NCI-H526 (cell line): Measurements from ENCODE around the gene ZNF587.
"Not testable (repeated sequence)": the region's sequence is repeated elsewhere in the genome, so short reads cannot be mapped to it uniquely, and the experiment has no call there.

Experiments
- DNase-seq, 2 experiments: peaks; one replicate each; lab custom pipeline; 2025; lab: John Stamatoyannopoulos, UW

Gene ZNF587

DNA sequence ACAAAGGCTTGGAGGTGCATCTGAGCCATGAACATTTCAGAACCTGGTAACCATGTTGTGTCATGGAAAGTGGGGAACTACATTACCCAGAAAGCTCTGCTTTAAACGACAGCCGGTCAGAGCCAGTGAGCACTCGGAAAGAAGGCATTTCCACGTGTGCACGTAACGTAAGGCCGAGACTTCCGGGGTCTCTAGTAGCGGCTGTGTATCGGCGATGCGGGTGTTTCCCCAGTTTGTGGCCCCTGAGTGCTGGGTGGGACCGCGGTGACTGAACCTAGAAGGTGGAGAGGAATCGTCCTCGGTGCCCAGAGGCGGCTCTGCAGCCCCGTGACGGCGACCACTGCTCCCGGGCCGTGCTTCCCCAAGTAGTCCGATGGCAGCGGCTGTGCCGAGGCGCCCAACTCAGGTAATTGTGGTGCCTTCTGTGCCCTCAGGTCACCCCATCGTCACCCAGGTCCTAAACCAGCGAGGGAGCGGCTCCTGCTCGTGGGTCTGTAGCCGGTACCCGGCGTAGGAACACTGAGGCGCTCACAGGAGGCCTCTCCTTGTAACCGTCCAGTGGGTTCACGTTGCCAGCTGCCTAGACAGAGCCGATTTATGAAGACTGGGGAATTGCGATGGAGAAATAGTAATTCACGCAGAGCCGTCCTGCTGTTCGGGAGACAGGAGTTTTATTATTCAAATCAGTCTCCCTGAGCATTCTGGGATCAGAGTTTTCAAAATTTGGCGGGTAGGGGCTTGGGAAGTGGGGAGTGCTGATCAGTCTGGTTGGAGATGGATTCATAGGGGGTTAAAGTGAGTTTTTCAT, at the start of gene ZNF587:
Gene ZNF587, plus strand, starts transcription at position 194 of the 808 bp plus-strand sequence. Its CDS starts 180 bp downstream, at position 374.
- DNase-seq = peak; percentile 66 to 88

GRCh38 chr19:57800696-57801095, 49.0 kb upstream of the ZNF587 start:
- no peak for DNase-seq

GRCh38 chr19:57802269-57802668, 47.4 kb upstream of the ZNF587 start:
- DNase-seq = no peak

DNA sequence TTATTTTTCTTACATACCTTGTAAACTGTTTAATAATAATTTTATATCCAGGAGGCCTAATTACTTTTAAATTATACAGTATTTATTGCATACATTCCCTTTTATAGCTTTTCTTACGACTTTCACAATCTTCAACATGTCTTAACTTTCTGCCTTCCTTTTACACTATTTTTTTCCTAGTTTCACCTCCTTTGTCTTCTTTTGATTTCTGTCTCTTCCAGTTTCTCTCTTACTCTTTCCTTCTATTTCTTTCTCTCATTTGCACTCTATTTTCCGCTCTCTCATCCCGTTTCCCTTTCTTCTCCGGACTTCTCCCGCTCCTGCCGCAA, 46.4 kb upstream of the ZNF587 start:
- no peak for DNase-seq

GRCh38 chr19:57803594-57804325, 45.9 kb upstream of the ZNF587 start:
- no peak for DNase-seq

DNA sequence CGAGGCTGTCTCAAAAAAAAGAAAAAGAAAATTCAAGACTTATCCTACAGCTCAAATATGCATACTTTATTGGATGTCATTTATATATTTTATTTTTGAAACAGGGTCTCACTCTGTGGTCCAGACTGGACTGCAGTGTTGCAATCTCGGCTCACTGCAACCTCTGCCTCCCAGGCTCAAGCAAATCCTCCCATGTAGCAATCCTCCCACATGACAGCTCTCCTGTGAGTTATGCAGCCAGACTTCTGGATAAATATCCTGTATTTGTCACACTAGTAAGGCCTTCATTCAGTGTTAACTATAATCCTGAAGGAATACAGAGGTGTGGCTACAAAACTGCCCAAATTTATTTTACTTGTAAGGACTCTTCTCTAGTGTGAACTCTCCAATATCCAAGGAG, 42.1 kb upstream of the ZNF587 start:
- DNase-seq = no peak

- DNase-seq = peak in 1 of 2 experiments; percentile 54
Observed at GRCh38 chr19:57810410-57811295, 39.0 kb upstream of the ZNF587 start.

DNA sequence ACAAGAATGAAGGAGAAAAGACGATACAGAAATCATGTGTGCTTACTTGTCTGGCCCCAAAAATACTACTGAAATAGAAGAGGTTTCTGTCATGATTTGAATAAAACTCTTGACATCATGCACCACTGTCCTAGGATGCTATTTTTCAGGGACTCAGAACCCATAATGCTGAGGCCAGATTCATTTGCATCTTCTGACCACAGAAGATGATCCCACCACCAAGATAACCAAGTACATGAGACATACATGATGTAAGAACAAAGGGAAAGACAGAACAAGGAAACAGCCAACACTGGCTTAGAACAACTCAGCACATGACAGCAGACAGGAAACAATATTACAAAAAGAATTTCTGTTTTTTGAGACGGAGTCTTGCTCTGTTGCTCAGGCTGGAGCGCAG, 37.4 kb upstream of the ZNF587 start:
- peak; percentile 23 to 38 for DNase-seq

DNA sequence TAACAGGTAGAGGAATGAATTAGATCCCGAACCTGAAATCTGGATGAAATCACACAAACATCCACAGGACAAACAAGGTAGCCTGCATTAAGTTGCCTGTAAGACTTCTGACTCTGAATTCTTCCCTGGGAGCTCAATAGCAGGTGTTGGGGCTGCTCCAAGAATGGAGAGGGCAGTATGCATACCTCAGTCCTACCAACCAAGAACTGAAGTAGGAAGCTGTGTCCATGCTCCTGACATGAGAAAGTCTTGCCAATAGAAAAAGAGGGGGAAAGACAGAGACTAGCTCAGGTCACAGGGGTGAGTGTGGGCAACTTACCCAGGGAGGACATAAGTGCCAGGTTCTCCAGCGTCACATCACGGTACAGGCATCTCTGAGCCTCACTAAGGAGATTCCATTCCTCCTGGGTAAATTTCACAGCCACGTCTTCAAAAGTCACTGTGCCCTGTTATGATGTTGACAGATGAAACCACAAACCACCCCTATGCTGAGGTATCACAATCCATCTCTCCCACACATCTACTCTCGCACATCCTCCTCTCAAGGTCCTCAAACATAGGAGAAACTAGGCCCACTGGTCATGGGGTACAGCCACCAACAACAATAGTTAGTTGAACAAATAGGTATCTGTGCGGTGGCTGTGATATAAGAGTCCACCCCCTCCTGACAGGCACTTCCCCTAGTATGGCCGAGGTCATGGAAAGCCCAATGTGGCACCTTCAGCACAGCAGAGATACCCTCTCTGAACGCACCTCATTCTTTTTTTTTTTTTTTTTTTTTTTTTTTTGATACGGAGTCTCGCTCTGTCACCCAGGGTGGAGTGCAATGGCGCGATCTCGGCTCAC, 36.5 kb upstream of the ZNF587 start:
- not testable (repeated sequence) for DNase-seq

GRCh38 chr19:57813919-57814504, 35.6 kb upstream of the ZNF587 start:
- peak in 1 of 2 experiments; percentile 30 for DNase-seq

GRCh38 chr19:57814505-57815246, 35.0 kb upstream of the ZNF587 start, which contains the start of gene ZNF552:
Gene ZNF552 (minus strand): TSS chr19:57814913. CDS start chr19:57814743, 170 bp downstream.
- peak; percentile 91 to 96 for DNase-seq

GRCh38 chr19:57815247-57816075, 34.2 kb upstream of the ZNF587 start:
- DNase-seq = no peak

GRCh38 chr19:57816652-57817051, 33.0 kb upstream of the ZNF587 start:
- no peak for DNase-seq

DNA sequence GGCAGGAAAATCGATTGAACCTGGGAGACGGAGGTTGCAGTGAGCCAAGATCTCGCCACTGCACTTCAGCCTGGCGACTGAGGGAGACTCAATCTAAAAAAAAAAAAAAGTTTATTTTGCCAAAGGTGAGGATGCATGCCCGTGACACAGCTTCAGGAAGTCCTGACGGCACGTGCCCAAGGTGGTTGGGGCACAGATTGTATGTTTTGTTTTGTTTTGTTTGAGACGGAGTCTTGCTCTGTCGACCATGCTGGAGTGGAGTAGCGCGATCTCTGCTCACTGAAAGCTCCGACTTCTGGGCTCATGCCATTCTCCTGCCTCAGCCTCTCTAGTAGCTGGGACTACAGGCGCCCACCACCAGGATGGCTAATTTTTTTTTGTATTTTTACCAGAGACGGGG, 31.7 kb upstream of the ZNF587 start:
- no peak for DNase-seq

DNA sequence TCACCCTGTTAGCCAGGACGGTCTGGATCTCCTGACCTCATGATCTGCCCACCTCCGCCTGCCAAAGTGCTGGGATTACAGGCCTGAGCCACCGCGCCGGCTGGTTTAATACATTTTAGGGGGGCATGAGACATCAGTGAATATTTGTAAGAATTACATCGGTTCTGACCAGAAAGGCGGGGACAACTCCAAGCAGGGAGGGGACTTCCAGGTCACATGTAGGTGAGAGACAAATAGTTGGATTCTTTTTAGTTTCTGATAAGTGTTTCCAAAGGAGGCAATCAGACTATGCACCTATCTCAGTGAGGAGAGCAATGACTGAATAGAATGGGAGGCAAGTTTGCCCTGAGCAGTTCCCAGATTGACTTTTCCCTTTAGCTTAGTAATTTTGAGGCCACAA, 31.3 kb upstream of the ZNF587 start:
- no peak for DNase-seq

DNA sequence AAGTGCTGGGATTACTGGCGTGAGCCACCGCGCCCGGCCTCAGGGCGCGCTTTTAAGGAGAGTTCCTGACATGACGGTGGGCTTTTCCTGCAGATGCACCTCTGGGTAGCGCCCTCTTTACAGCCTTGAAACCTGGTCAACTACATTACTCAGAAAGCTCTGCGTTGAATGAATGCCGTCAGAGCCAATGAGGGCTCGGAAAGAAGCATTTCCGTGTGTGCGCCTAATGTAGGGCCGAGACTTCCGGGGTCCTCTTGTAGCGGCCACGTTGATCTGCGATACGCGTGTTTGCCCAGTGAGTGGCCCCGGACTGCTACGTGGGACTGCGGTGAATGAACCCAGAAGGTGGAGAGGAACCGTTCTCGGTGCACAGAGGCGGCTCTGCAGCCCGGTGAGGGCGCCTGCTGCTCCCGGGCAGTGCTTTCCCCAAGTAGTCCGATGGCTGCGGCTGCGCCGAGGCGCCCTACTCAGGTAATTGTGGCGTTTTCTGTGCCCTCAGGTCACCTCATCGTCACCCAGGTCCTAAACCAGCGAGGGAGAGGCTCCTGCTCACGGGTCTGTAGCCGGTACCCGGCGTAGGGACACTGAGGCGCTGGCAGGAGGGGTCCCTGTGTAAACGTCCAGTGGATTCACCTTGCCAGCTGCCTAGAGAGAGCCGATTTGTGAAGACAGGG, 30.0 kb upstream of the ZNF587 start:
- peak; percentile 89 to 94 for DNase-seq

- no peak for DNase-seq
Observed at GRCh38 chr19:57820599-57820998, 29.1 kb upstream of the ZNF587 start.

- not testable (repeated sequence) for DNase-seq
Observed at GRCh38 chr19:57821095-57821494, 28.6 kb upstream of the ZNF587 start.

GRCh38 chr19:57821501-57821900, 28.2 kb upstream of the ZNF587 start:
- DNase-seq = not testable (repeated sequence)
